T-helper 9 cell (primary cell): ENCODE measurements around the gene PRPH2.
"Not testable (repeated sequence)": the region's sequence is repeated elsewhere in the genome, so short reads cannot be mapped to it uniquely, and the experiment has no call there.

Source experiments
- DNase-seq: peaks from one replicate; pipeline ENCODE4 v3.0.0-alpha.2; 2020

Gene PRPH2

GRCh38 chr6:42740725-42741124 is 18.3 kb upstream of the PRPH2 start:
- DNase-seq = no peak

GRCh38 chr6:42735976-42736375 is 13.6 kb upstream of the PRPH2 start:
- DNase-seq = no peak

- not testable (repeated sequence) for DNase-seq
Measured at GRCh38 chr6:42733867-42734481, 11.6 kb upstream of the PRPH2 start.

GRCh38 chr6:42729731-42730130 is 7.3 kb upstream of the PRPH2 start:
- DNase-seq = no peak

- DNase-seq = no peak
Measured at GRCh38 chr6:42727627-42728026, 5.2 kb upstream of the PRPH2 start.

- DNase-seq = no peak
Measured at GRCh38 chr6:42727087-42727611, 4.8 kb upstream of the PRPH2 start.

GRCh38 chr6:42726485-42727086 is 4.2 kb upstream of the PRPH2 start:
- DNase-seq = peak; percentile 51

- DNase-seq = no peak
Measured at GRCh38 chr6:42726026-42726425, 3.6 kb upstream of the PRPH2 start.

- DNase-seq = no peak
Measured at GRCh38 chr6:42724825-42725224, 2.4 kb upstream of the PRPH2 start.

- no peak for DNase-seq
Measured at GRCh38 chr6:42720739-42721138, 1.7 kb downstream of the PRPH2 start.

GRCh38 chr6:42715871-42716270 is 6.5 kb downstream of the PRPH2 start:
- no peak for DNase-seq

GRCh38 chr6:42714098-42714761 is 8.2 kb downstream of the PRPH2 start:
- no peak for DNase-seq

GRCh38 chr6:42711930-42712329 is 10.5 kb downstream of the PRPH2 start:
- DNase-seq = no peak

GRCh38 chr6:42710316-42710715 is 12.1 kb downstream of the PRPH2 start:
- no peak for DNase-seq

- DNase-seq = no peak
Measured at GRCh38 chr6:42709871-42710270, 12.5 kb downstream of the PRPH2 start.

- no peak for DNase-seq
Measured at GRCh38 chr6:42708096-42708495, 14.3 kb downstream of the PRPH2 start.

GRCh38 chr6:42707595-42707994 is 14.8 kb downstream of the PRPH2 start:
- no peak for DNase-seq

GRCh38 chr6:42704937-42705374 is 17.4 kb downstream of the PRPH2 start:
- no peak for DNase-seq

- no peak for DNase-seq
Measured at GRCh38 chr6:42704251-42704936, 18.0 kb downstream of the PRPH2 start.

- not testable (repeated sequence) for DNase-seq
Measured at GRCh38 chr6:42702786-42703185, 19.6 kb downstream of the PRPH2 start.

GRCh38 chr6:42702200-42702599 is 20.2 kb downstream of the PRPH2 start:
- no peak for DNase-seq

- no peak for DNase-seq
Measured at GRCh38 chr6:42698217-42698616, 24.2 kb downstream of the PRPH2 start.

- no peak for DNase-seq
Measured at GRCh38 chr6:42697268-42697655, 25.1 kb downstream of the PRPH2 start.
